OCI-LY7 (cell line): ENCODE data around the gene COL6A5. TPM values are rescaled to one million over a fixed set of nuclear protein-coding genes. Genes with fewer than 3 reads are reported as not detected.

Experiments used
- BruUV-seq: library from RNA; stranded (reverse); fragments of 400-500 nt; replicated peaks from 2 replicates; lab custom pipeline; 2021; lab: Mats Ljungman, UMichigan
- CTCF ChIA-PET: fragments of 300-600 bp; sonication (Branson Sonifier 250); formaldehyde crosslinking; loops from one replicate; lab custom pipeline; 2022; ENCODE audit warnings: antibody characterized with exemption; ENCODE audit not compliant: unreplicated experiment; lab: Charles Lee
- POLR2A ChIA-PET: fragments of 300-600 bp; sonication (Branson Sonifier 250); formaldehyde crosslinking; loops from one replicate; lab custom pipeline; 2022; ENCODE audit warnings: antibody characterized with exemption; lab: Charles Lee
- DNase-seq: peaks from one replicate; pipeline ENCODE4 v3.0.0-alpha.2; 2015; ENCODE audit warnings: low spot score
- H2AFZ ChIP-seq: fragments of 200-600 bp; sonication (generic), shearing (Covaris generic); 2 replicates; pipeline ENCODE4 v1.6.1; 2014; ENCODE audit warnings: mild to moderate bottlenecking, antibody characterized with exemption, low read length, moderate library complexity
- H3K27ac ChIP-seq: fragments of 200-600 bp; sonication (generic); 2 replicates; pipeline ENCODE4 v1.5.1; 2014; ENCODE audit warnings: mixed run types, low read depth, mild to moderate bottlenecking, moderate library complexity, low read length, inconsistent platforms; ENCODE audit not compliant: poor library complexity, severe bottlenecking
- H3K36me3 ChIP-seq: fragments of 200-600 bp; sonication (generic); 2 replicates; pipeline ENCODE4 v1.6.1; 2014; ENCODE audit warnings: mild to moderate bottlenecking, antibody characterized with exemption, low read length, moderate library complexity, mixed read lengths; ENCODE audit not compliant: insufficient read depth
- H3K4me1 ChIP-seq: fragments of 200-600 bp; sonication (generic); 2 replicates; pipeline ENCODE4 v1.5.1; 2014; ENCODE audit warnings: mild to moderate bottlenecking, low read length; ENCODE audit not compliant: insufficient read depth, poor library complexity, severe bottlenecking
- H3K4me2 ChIP-seq: fragments of 200-600 bp; sonication (generic); 2 replicates; pipeline ENCODE4 v1.6.1; 2014; ENCODE audit warnings: mild to moderate bottlenecking, low read length
- H3K4me3 ChIP-seq: fragments of 200-600 bp; sonication (generic); 2 replicates; pipeline ENCODE4 v1.5.1; 2014; ENCODE audit warnings: mild to moderate bottlenecking, low read depth, low read length; ENCODE audit not compliant: poor library complexity, severe bottlenecking
- H3K79me2 ChIP-seq: fragments of 200-600 bp; sonication (generic); 2 replicates; pipeline ENCODE4 v1.6.1; 2016; ENCODE audit warnings: low read depth, mild to moderate bottlenecking, low read length, moderate library complexity, mixed read lengths; ENCODE audit not compliant: insufficient read depth
- H3K9me2 ChIP-seq: fragments of 200-600 bp; sonication (generic); 2 replicates; pipeline ENCODE4 v1.6.1; 2016; ENCODE audit warnings: mild to moderate bottlenecking, low read length, mixed read lengths; ENCODE audit not compliant: insufficient read depth
- H3K9me3 ChIP-seq: fragments of 200-600 bp; sonication (generic); 2 replicates; pipeline ENCODE4 v1.6.1; 2014; ENCODE audit warnings: mild to moderate bottlenecking, mixed run types, low read length, mixed read lengths
- H4K20me1 ChIP-seq: fragments of 200-600 bp; sonication (generic); 2 replicates; pipeline ENCODE4 v1.6.1; 2014; ENCODE audit warnings: mild to moderate bottlenecking, antibody characterized with exemption, low read length, moderate library complexity, mixed read lengths; ENCODE audit not compliant: insufficient read depth
- CTCF ChIP-seq: fragments of 200-600 bp; sonication (generic); conservative IDR thresholded peaks from 2 replicates; pipeline ENCODE4 v1.5.1; 2014; ENCODE audit warnings: mild to moderate bottlenecking, antibody characterized with exemption, low read length, moderate library complexity, mixed read lengths
- EZH2phosphoT487 ChIP-seq: fragments of 200-600 bp; sonication (generic); IDR thresholded peaks from 2 replicates; pipeline ENCODE4 v1.6.1; 2018; ENCODE audit warnings: low read depth, borderline replicate concordance, mild to moderate bottlenecking, mixed run types, antibody characterized with exemption, low read length, moderate library complexity, mixed read lengths
- intact Hi-C: fragments of 100-400 bp; cut with micrococcal nuclease; formaldehyde crosslinking; loops from one replicate; pipeline ENCODE4 v1.10.0; 2022; ENCODE audit not compliant: unreplicated experiment
- total RNA-seq, 2 experiments: library from RNA; depleted of rRNA in 1 of 2; stranded (reverse); fragments of >200 nt in 1 of 2; shearing (Covaris generic) in 1 of 2; gene quantifications; 2 replicates each; pipeline ENCODE4 v1.2.3, GENCODE V29; 2014 to 2022

COL6A5 gene
- total RNA-seq, 2 experiments from 2014 or later: not detected

GRCh38 chr3:130377960-130378676, 32.6 kb downstream of the COL6A5 start:
- H3K9me3 ChIP-seq: no peaks in the 10 kb centered on the region
- no peaks in the 10 kb centered on the region for H4K20me1 ChIP-seq
- H2AFZ ChIP-seq: no peak overlapping the region
- H3K36me3 ChIP-seq: no peaks in the 10 kb centered on the region
- no peak for DNase-seq
- H3K4me2 ChIP-seq: no peak overlapping the region
- H3K4me1 ChIP-seq: no peaks in the 10 kb centered on the region
- BruUV-seq: no TSS peak
- TF ChIP-seq CTCF (no peak), EZH2phosphoT487 (no peak)
- no peak overlapping the region for H3K27ac ChIP-seq
- H3K4me3 ChIP-seq: no peak overlapping the region
- ChIA-PET CTCF (no interaction called here), POLR2A (interaction anchor here (0.6 kb wide), 1 partner anchor 25 kb away, joined by 5 read pairs; no protein-coding TSS in a partner anchor)
- intact Hi-C loops: no loop called here
- H3K79me2 ChIP-seq: no peaks in the 10 kb centered on the region
- no peaks in the 10 kb centered on the region for H3K9me2 ChIP-seq

- Histone ChIP-seq H3K27ac (no peak overlapping the region), H4K20me1 (no peaks in the 10 kb centered on the region), H3K4me3 (no peak overlapping the region), H3K9me2 (no peaks in the 10 kb centered on the region), H3K79me2 (no peaks in the 10 kb centered on the region), H3K36me3 (no peaks in the 10 kb centered on the region), H3K9me3 (no peaks in the 10 kb centered on the region), H3K4me1 (no peaks in the 10 kb centered on the region), H3K4me2 (no peak overlapping the region), H2AFZ (no peak overlapping the region)
- intact Hi-C loops: no loop called here
- CTCF ChIA-PET: no interaction called here
- POLR2A ChIA-PET: no interaction called here
- no peak for DNase-seq
- TF ChIP-seq EZH2phosphoT487: no peak
- TF ChIP-seq CTCF: no peak
- BruUV-seq: no TSS peak
Measured at GRCh38 chr3:130378677-130379191, 33.3 kb downstream of the COL6A5 start.

- POLR2A ChIA-PET: no interaction called here
- CTCF ChIA-PET: no interaction called here
- H3K36me3 ChIP-seq: no peaks in the 10 kb centered on the region
- H3K9me2 ChIP-seq: no peaks in the 10 kb centered on the region
- no TSS peak for BruUV-seq
- H3K4me3 ChIP-seq: no peak overlapping the region
- DNase-seq: no peak
- H4K20me1 ChIP-seq: no peaks in the 10 kb centered on the region
- H2AFZ ChIP-seq: no peak overlapping the region
- no peak overlapping the region for H3K27ac ChIP-seq
- intact Hi-C loops: no loop called here
- no peaks in the 10 kb centered on the region for H3K79me2 ChIP-seq
- no peaks in the 10 kb centered on the region for H3K4me1 ChIP-seq
- H3K9me3 ChIP-seq: no peaks in the 10 kb centered on the region
- no peak overlapping the region for H3K4me2 ChIP-seq
- TF ChIP-seq EZH2phosphoT487 (no peak), CTCF (no peak)
Measured at GRCh38 chr3:130379274-130379673, 33.8 kb downstream of the COL6A5 start.
